Measurements from ENCODE around the gene DFFA. TPM values are rescaled to one million over a fixed set of nuclear protein-coding genes. Genes with fewer than 3 reads are reported as not detected.

The DFFA gene
- total RNA-seq, 4 donors from 2014 or later = 17.9 to 32.5 (median 26.0) TPM

DNA sequence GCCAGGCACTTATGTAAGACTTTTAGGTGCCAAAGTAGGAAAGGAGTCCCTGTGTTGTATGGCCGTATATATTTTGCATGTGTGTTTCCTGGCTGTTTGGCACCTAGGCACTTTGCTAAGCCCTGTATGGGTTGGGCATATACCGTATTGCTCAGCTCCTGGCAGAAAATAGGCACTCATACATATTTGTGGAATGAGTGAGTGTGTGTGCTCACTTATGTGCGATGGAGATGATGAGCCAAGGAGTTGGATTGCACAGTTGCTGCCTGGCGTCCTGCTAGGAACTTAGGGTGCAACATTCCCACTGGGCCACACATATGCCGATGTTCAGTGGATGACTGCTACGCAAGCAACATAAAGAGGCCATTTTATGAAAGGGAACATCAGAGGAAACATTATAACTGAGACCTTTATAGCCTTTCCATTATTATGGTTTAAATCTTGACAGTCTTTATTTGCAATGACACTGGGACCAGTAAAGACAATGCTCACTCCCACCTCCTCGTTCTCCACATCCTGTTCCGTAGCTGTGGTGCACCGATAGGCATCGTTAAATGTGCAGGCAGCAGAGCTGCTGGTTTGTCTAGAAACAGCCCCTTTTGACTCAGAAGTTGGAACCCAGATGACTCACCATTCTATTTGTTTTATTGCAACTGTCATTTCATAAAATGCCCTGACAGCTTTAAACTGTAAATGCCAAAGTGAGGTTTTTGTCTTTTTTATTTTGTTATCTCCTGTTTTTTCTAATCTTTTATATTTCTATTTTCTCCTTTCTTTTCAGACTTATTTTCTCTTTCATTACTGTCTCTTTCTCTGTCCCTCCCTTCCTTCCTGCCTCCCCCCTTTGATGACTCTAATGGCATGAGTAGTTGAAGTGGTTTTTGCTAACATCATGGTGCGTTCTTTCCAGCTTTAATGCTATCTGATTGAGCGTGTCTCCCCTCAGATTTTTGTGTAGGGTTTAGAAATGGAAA, 38.5 kb upstream of the DFFA start:
- 36% methylated on average over 12 of the region's 12 CpGs for WGBS

DNA sequence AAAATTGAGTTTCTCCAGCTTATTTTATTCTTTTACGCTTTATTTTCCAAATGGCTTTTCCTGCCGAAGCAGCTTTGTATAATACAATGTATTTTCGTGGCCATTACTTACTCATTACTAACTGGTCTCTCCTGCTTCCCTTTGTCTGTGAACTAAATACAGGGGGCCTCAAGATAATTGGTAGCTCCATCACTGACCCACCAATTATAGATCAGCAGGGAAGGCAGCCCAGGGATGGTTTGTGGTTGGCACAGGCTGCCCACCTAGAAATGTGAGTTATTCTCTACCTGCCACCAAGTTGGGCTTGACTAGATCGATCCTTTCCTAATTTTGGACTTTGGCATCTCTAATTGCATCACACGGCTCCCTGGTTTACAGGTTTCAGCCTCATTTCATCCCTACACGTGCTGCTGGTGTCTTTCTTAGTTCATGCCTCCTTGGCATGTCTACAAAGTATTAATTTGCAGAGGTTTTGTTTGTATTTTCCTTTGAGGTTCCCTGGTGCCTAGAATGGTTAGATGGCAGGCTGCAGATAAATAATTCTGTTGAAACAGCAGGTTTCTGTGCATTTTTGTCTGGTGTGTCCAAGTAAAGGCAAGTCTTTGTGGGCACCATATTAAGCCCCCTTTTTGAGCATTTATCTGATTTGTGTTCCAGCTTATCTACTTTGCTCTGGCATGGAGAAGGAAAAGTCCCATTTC, 37.6 kb upstream of the DFFA start:
- no peak for DNase-seq (ENCODE audit: extremely low spot score)
- 79% methylated on average over 6 of the region's 6 CpGs for WGBS
- Histone ChIP-seq H3K4me3 (no peak overlapping the region), H3K4me1 (peaks cover 21 to 67% (median 54%) of the 10 kb centered on the region in 4 donors), H3K36me3 (no peaks in the 10 kb centered on the region), H3K9me3 (no peaks in the 10 kb centered on the region), H3K27ac (replicated peaks in 1 of 4) (peak overlapping the region in 1 of 4 donors; percentile 23), H3K27me3 (no peaks in the 10 kb centered on the region)
- no peak for TF ChIP-seq POLR2AphosphoS5 (IDR thresholded peaks at IDR 0.05)
- no peak for TF ChIP-seq POLR2A (IDR thresholded peaks at IDR 0.05; ENCODE audit: low read depth)
- no peak for TF ChIP-seq EP300 (IDR thresholded peaks at IDR 0.05)
- TF ChIP-seq, protein P1, sequence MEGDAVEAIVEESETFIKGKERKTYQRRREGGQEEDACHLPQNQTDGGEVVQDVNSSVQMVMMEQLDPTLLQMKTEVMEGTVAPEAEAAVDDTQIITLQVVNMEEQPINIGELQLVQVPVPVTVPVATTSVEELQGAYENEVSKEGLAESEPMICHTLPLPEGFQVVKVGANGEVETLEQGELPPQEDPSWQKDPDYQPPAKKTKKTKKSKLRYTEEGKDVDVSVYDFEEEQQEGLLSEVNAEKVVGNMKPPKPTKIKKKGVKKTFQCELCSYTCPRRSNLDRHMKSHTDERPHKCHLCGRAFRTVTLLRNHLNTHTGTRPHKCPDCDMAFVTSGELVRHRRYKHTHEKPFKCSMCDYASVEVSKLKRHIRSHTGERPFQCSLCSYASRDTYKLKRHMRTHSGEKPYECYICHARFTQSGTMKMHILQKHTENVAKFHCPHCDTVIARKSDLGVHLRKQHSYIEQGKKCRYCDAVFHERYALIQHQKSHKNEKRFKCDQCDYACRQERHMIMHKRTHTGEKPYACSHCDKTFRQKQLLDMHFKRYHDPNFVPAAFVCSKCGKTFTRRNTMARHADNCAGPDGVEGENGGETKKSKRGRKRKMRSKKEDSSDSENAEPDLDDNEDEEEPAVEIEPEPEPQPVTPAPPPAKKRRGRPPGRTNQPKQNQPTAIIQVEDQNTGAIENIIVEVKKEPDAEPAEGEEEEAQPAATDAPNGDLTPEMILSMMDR (IDR thresholded peaks at IDR 0.05) = no peak
- intact Hi-C loops (cut with DNase I) = loop anchor here (5.0 kb wide), 2 partner anchors 287 to 357 kb away; partner anchors contain the start of gene CASZ1

More for the DNA sequence above, 38.5 kb upstream of the DFFA start:
- no peaks in the 10 kb centered on the region for H3K36me3 ChIP-seq
- TF ChIP-seq, protein P1 (IDR thresholded peaks at IDR 0.05) = no peak
- TF ChIP-seq POLR2A (IDR thresholded peaks at IDR 0.05; ENCODE audit: low read depth) (no peak), POLR2AphosphoS5 (IDR thresholded peaks at IDR 0.05) (peak in 1 of 2 donors; percentile 40), EP300 (IDR thresholded peaks at IDR 0.05) (no peak)
- intact Hi-C loops (cut with DNase I) = loop anchor here (5.0 kb wide), 2 partner anchors 286 to 356 kb away; partner anchors contain the start of gene CASZ1
- no peak overlapping the region for H3K4me3 ChIP-seq
- no peaks in the 10 kb centered on the region for H3K27me3 ChIP-seq
- H3K9me3 ChIP-seq = no peaks in the 10 kb centered on the region
- peak overlapping the region in 2 of 4 donors; percentile 16 to 23 for H3K27ac ChIP-seq (replicated peaks in 1 of 4)
- DNase-seq (ENCODE audit: extremely low spot score) = no peak
- H3K4me1 ChIP-seq = peaks cover 25 to 74% (median 62%) of the 10 kb centered on the region in 4 donors

DNA sequence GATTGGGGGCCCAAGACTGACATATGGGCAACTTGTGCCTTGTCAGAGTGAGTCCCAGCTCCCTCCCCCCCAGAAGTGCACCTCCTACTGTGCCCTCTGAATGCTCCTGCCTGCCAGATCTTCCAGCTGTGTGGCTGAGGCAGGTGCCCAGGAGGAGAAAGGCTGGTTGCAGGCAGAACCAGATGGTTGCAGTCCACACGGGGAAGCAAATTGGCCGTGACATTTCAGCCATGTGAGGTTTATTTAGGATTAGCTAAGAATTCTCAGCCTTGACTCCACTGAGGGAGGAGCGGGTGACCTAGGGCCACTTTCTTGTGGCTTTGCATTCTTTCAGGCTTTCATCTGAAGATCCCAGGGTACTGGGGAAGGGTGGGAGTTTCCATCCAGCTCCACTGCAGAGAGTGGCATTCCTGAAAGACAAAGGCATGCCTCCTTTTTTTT, 36.2 kb upstream of the DFFA start:
- Histone ChIP-seq H3K27ac (replicated peaks in 1 of 4) (no peak overlapping the region), H3K4me3 (no peak overlapping the region), H3K9me3 (no peaks in the 10 kb centered on the region), H3K36me3 (no peaks in the 10 kb centered on the region), H3K27me3 (no peaks in the 10 kb centered on the region), H3K4me1 (peaks cover 21 to 55% (median 41%) of the 10 kb centered on the region in 4 donors)
- TF ChIP-seq POLR2A (IDR thresholded peaks at IDR 0.05; ENCODE audit: low read depth) (no peak), POLR2AphosphoS5 (IDR thresholded peaks at IDR 0.05) (no peak), EP300 (IDR thresholded peaks at IDR 0.05) (no peak)
- intact Hi-C loops (cut with DNase I) = no loop called here
- WGBS = 69% methylated on average over 3 of the region's 3 CpGs
- DNase-seq (ENCODE audit: extremely low spot score) = no peak

DNA sequence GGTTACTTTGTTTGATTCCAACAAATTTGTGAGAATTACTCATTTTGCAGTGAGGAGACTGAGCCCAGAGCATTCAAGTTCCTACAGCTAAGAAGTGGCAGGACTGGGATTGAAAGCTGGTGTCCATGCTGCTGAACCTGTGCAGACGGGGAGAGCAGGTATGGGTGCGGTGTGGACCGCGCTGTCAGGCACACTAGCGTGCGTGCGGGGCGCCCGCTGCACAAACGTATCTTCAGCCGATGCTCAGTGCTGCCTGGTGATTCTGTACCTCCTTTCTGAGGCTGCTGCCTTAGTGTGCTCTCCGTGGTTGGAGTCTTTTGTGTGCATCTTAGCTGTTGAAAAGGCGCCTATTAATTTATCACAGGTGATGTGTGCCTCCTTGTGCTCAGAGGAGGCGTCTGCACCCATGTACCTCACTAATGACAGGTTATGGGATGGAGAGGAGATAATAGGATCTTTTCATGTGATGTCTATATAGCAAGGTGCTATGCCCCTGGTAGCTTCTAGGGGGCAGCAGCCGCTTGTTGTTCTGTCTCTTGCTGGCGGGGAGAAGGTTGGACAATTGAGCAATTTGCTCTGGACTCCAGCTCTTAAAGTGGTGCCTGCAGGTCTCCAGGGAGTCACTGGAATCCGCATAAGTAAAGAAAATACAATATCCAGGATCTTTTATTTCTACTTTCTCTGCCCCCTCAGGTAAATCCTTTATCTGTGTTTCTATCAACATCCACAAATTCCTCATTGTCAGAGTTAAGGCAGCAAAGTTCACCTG, 35.0 kb upstream of the DFFA start:
- no peak for DNase-seq (ENCODE audit: extremely low spot score)
- WGBS = 64% methylated on average over 15 of the region's 17 CpGs
- intact Hi-C loops (cut with DNase I) = no loop called here
- Histone ChIP-seq H3K4me1 (peaks cover 21 to 45% (median 34%) of the 10 kb centered on the region in 4 donors), H3K4me3 (no peak overlapping the region), H3K36me3 (no peaks in the 10 kb centered on the region), H3K27me3 (no peaks in the 10 kb centered on the region), H3K27ac (replicated peaks in 1 of 4) (no peak overlapping the region), H3K9me3 (no peaks in the 10 kb centered on the region)
- TF ChIP-seq EP300 (IDR thresholded peaks at IDR 0.05) (no peak), POLR2AphosphoS5 (IDR thresholded peaks at IDR 0.05) (no peak), POLR2A (IDR thresholded peaks at IDR 0.05; ENCODE audit: low read depth) (no peak)
- TF ChIP-seq, protein P1 (IDR thresholded peaks at IDR 0.05) = peak; percentile 74 to 91 (median 83)
